Right renal pelvis (tissue), 4 donors: Measurements from ENCODE around the gene KRTAP20-4. TPM values are rescaled to one million over a fixed set of nuclear protein-coding genes. Genes with fewer than 3 reads are reported as not detected.

Experiments
- DNase-seq, 4 donors: peaks; one replicate each; pipeline ENCODE4 v3.0.0-alpha.2; 2013; ENCODE audit warnings: low read depth in 4 of 4, low spot score in 3 of 4, missing footprints in 1 of 4
- polyA plus RNA-seq, 4 donors: library from polyadenylated mRNA; unstranded; fragments of 120-200 nt; gene quantifications; one replicate each; pipeline ENCODE4 v1.2.1, GENCODE V29; 2013; ENCODE audit not compliant: insufficient read length in 4 of 4

KRTAP20-4 gene
- polyA plus RNA-seq, 4 donors: not detected

GRCh38 chr21:30646904-30647414, 26.5 kb downstream of the KRTAP20-4 start:
- no peak for DNase-seq

- no peak for DNase-seq
Measured at GRCh38 chr21:30652891-30653290, 32.5 kb downstream of the KRTAP20-4 start.

- no peak for DNase-seq
Measured at GRCh38 chr21:30668776-30669175, 48.3 kb downstream of the KRTAP20-4 start.

Other genes with a start within 250 kb of the KRTAP20-4 start
- not detected for gene KRTAP13-2, start 248.4 kb upstream of the KRTAP20-4 start, polyA plus RNA-seq
- not detected for gene KRTAP13-1, start 224.6 kb upstream of the KRTAP20-4 start, polyA plus RNA-seq
- not detected for gene KRTAP13-3, start 194.7 kb upstream of the KRTAP20-4 start, polyA plus RNA-seq
- not detected for gene KRTAP13-4, start 190.4 kb upstream of the KRTAP20-4 start, polyA plus RNA-seq
- not detected for gene KRTAP15-1, start 180.4 kb upstream of the KRTAP20-4 start, polyA plus RNA-seq
- not detected for gene KRTAP19-1, start 140.3 kb upstream of the KRTAP20-4 start, polyA plus RNA-seq
- gene KRTAP19-2, start 133.2 kb upstream of the KRTAP20-4 start, polyA plus RNA-seq: not detected
- not detected for gene KRTAP19-3, start 128.6 kb upstream of the KRTAP20-4 start, polyA plus RNA-seq
- not detected for gene KRTAP19-4, start 123.5 kb upstream of the KRTAP20-4 start, polyA plus RNA-seq
- not detected for gene KRTAP19-5, start 118.5 kb upstream of the KRTAP20-4 start, polyA plus RNA-seq
- gene KRTAP19-6, start 78.8 kb upstream of the KRTAP20-4 start, polyA plus RNA-seq: not detected
- gene KRTAP19-7, start 59.3 kb upstream of the KRTAP20-4 start, polyA plus RNA-seq: not detected
- gene KRTAP22-2, start 30.2 kb upstream of the KRTAP20-4 start, polyA plus RNA-seq: not detected
- not detected for gene KRTAP6-3, start 28.2 kb upstream of the KRTAP20-4 start, polyA plus RNA-seq
- not detected for gene KRTAP6-2, start 21.7 kb upstream of the KRTAP20-4 start, polyA plus RNA-seq
- not detected for gene KRTAP22-1, start 19.5 kb upstream of the KRTAP20-4 start, polyA plus RNA-seq
- gene KRTAP6-1, start 6.7 kb upstream of the KRTAP20-4 start, polyA plus RNA-seq: not detected
- not detected for gene KRTAP20-1, start 4.2 kb upstream of the KRTAP20-4 start, polyA plus RNA-seq
- not detected for gene KRTAP20-2, start 14.6 kb downstream of the KRTAP20-4 start, polyA plus RNA-seq
- not detected for gene KRTAP20-3, start 22.2 kb downstream of the KRTAP20-4 start, polyA plus RNA-seq
- not detected for gene KRTAP21-3, start 98.2 kb downstream of the KRTAP20-4 start, polyA plus RNA-seq
- not detected for gene KRTAP21-2, start 126.6 kb downstream of the KRTAP20-4 start, polyA plus RNA-seq
- not detected for gene KRTAP21-1, start 134.8 kb downstream of the KRTAP20-4 start, polyA plus RNA-seq
- gene KRTAP8-1, start 192.6 kb downstream of the KRTAP20-4 start, polyA plus RNA-seq: not detected
- not detected for gene KRTAP7-1, start 209.1 kb downstream of the KRTAP20-4 start, polyA plus RNA-seq